ENCODE measurements around the gene OR6S1. TPM values are rescaled to one million over a fixed set of nuclear protein-coding genes. Genes with fewer than 3 reads are reported as not detected.
"Not testable (repeated sequence)": the region's sequence is repeated elsewhere in the genome, so short reads cannot be mapped to it uniquely, and the experiment has no call there.

OR6S1 gene
- total RNA-seq, 4 donors from 2014 or later: not detected

GRCh38 chr14:20607617-20608016 is 33.9 kb downstream of the OR6S1 start:
- no peak for DNase-seq (ENCODE audit: low spot score)
- no peak for TF ChIP-seq CTCF (IDR thresholded peaks at IDR 0.05)
- ATAC-seq (ENCODE audit: low FRiP score): no peak

DNA sequence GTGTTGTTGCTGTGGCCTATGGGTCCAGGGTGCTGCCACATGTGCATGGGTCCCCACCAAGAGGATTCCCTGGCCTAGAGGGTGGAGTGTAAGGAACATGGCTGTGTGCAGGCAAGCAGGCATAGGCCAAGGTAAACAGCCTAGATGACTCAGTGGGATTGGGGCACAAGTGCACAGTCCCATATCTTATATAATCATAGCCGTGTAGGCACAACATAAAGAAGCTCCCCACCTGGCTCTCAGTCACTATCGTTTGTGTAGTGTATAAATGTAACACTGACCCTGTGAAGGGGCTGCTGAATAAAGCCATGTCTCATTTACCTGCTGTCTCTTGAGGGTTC is 34.6 kb downstream of the OR6S1 start:
- TF ChIP-seq CTCF (IDR thresholded peaks at IDR 0.05): no peak
- DNase-seq (ENCODE audit: low spot score) (no peak), ATAC-seq (ENCODE audit: low FRiP score) (no peak)

GRCh38 chr14:20606190-20606901 is 35.1 kb downstream of the OR6S1 start:
- TF ChIP-seq CTCF (IDR thresholded peaks at IDR 0.05): no peak
- no peak for ATAC-seq (ENCODE audit: low FRiP score)
- DNase-seq (ENCODE audit: low spot score): no peak

DNA sequence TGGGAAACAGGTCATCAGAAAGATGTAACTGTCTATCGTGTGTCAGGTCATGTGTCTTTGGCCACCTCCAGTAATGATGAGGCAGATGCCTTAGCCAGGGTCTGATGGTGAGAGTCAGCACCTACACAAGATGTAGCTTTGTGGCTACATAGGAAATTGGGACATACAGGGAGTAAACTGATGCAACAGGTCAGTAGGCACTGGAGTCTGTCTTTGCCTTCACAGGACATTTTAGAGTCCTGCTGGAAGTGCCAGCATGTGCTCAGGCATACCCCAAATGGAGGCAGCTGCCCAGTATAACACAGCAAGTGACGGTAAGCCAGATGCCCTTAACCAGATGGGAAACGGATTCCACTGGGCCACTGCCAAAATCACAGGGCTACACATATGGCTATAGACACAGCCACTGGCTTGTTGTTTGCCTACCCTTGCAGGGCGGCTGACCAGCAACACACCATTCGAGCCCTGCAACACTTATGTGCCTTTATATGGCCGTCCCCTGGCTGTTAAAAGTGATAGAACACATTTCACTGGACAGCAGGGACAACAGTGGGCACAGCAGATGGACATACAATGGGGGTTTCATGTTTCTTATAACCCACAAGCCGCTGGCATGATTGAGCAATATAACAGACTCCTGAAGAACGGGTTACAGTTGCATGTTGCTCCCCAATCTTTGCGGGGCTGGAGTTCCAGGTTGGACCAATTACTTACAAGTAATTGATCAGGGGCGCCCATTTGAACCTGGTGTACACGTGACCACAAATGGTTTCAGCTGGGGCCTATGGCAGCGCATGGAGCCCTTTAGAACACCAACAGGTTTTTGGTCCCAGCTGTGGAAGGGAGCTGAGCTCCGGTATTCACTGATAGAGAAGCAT is 37.4 kb downstream of the OR6S1 start:
- ATAC-seq (ENCODE audit: low FRiP score) (no peak), DNase-seq (ENCODE audit: low spot score) (no peak)
- no peak for TF ChIP-seq CTCF (IDR thresholded peaks at IDR 0.05)

DNA sequence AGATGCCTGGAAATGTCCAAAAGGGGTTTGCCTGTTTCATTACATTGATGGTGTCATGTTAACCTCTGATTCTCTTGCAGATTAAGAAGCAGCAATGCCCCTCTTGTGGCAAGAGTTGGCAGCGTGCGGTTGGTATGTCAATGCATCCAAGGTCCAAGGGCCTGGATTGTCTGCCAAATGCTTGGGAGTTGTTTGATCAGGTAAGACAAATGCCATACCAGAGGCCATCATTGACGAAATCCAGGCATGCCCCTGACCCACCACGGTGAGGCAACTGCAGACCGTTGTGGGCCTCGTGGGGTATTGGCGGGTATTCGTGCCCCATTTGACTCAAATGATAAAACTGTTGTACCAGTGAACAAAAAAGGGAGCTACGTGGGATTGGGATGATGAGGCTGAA is 38.9 kb downstream of the OR6S1 start:
- ATAC-seq (ENCODE audit: low FRiP score) (no peak), DNase-seq (ENCODE audit: low spot score) (no peak)
- no peak for TF ChIP-seq CTCF (IDR thresholded peaks at IDR 0.05)

DNA sequence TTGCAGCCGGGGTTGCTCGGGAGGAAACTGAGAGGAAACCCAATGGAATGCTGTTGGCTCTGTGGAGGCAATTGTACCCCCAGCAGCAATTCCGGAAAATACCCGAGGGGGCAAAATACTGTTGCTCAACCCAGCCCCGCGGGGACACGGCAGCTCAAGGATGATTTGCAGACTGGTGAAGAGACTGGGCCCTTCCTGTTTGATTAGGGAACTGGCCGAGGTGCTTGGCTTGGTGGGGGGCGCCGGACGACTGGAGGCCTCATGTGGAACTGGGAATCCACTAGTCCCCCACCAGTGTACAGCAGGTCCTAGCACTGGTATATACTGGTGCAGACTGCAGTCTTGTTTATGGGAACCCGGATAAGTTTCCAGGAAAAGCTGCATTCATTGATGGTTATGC is 40.0 kb downstream of the OR6S1 start:
- DNase-seq (ENCODE audit: low spot score) (no peak), ATAC-seq (ENCODE audit: low FRiP score) (no peak)
- no peak for TF ChIP-seq CTCF (IDR thresholded peaks at IDR 0.05)

GRCh38 chr14:20597108-20597507 is 44.4 kb downstream of the OR6S1 start:
- TF ChIP-seq CTCF (IDR thresholded peaks at IDR 0.05): no peak
- ATAC-seq (ENCODE audit: low FRiP score): no peak
- DNase-seq (ENCODE audit: low spot score): no peak

GRCh38 chr14:20595726-20596125 is 45.8 kb downstream of the OR6S1 start:
- ATAC-seq (ENCODE audit: low FRiP score); DNase-seq (ENCODE audit: low spot score): not testable (repeated sequence)

Data from omental fat pad (tissue), 4 donors.